Type B pancreatic cell (in vitro differentiated cells): ENCODE data around the gene C7orf33. TPM values are rescaled to one million over a fixed set of nuclear protein-coding genes. Genes with fewer than 3 reads are reported as not detected.

Experiments
- DNase-seq: peaks from one replicate; pipeline ENCODE4 v3.0.0; 2021; ENCODE audit warnings: mixed read lengths; ENCODE audit not compliant: unreplicated experiment; ENCODE audit errors: extremely low spot score
- H3K27ac Mint-ChIP-seq: 2 replicates; pipeline ENCODE4 v1.8.0; 2021; ENCODE audit warnings: mild to moderate bottlenecking, mixed read lengths
- H3K27me3 Mint-ChIP-seq: 2 replicates; pipeline ENCODE4 v1.8.0; 2021; ENCODE audit warnings: mixed read lengths
- H3K36me3 Mint-ChIP-seq: 2 replicates; pipeline ENCODE4 v1.8.0; 2021; ENCODE audit warnings: mixed read lengths
- H3K4me1 Mint-ChIP-seq: one replicate; pipeline ENCODE4 v1.8.0; 2021; ENCODE audit warnings: mixed read lengths; ENCODE audit not compliant: unreplicated experiment
- H3K4me3 Mint-ChIP-seq: 2 replicates; pipeline ENCODE4 v1.8.0; 2021; ENCODE audit warnings: mild to moderate bottlenecking, mixed read lengths
- H3K9me3 Mint-ChIP-seq: 2 replicates; pipeline ENCODE4 v1.8.0; 2021; ENCODE audit warnings: mixed read lengths
- total RNA-seq: library from RNA; stranded (reverse); gene quantifications from 2 replicates; pipeline ENCODE4 v1.2.1, GENCODE V29; 2021; ENCODE audit warnings: low replicate concordance
- TF ChIP-seq, protein P1 (sequence below): fragments of 200-600 bp; sonication (generic); conservative IDR thresholded peaks from 2 replicates; pipeline ENCODE4 v1.5.0; 2021; ENCODE audit warnings: antibody characterized with exemption, mild to moderate bottlenecking

The C7orf33 gene
- total RNA-seq, 1 donor from 2014 or later, result not detected

DNA sequence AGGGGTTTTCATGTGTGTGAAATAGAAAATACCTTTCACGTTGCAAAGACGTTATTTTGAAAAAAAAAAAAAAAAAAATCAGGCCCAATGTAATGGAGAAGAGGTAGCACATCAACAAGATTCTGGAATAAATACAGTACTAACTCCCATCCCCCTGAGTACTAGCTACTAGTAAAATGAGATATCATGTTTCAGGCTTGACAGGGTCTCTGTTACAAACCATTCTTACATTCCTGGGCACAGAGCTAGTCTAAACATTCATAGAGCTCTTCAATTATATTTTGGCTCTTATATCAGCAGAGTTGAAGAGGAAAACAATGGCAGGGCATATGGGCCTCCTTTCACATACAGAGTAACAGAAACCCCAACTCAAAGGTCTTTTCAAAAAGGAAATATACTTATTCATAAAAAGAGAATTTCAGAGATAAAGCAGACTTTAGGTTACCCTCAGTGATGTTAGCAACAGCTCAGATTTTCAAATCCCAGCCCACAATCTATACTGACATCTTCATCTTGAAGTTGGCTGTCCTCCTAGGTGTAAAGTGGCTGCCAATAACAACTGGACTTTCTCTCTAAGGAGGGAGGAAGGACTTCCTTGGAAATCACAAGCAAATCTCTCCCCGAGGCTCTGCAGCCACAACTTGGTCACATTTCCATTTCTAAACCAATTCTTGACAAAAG is 18.6 kb downstream of the C7orf33 start:
- peaks cover 18% of the 10 kb centered on the region for H3K4me1 Mint-ChIP-seq
- peaks cover 9% of the 10 kb centered on the region for H3K27me3 Mint-ChIP-seq
- H3K27ac Mint-ChIP-seq, result no peak overlapping the region
- TF ChIP-seq, protein P1, sequence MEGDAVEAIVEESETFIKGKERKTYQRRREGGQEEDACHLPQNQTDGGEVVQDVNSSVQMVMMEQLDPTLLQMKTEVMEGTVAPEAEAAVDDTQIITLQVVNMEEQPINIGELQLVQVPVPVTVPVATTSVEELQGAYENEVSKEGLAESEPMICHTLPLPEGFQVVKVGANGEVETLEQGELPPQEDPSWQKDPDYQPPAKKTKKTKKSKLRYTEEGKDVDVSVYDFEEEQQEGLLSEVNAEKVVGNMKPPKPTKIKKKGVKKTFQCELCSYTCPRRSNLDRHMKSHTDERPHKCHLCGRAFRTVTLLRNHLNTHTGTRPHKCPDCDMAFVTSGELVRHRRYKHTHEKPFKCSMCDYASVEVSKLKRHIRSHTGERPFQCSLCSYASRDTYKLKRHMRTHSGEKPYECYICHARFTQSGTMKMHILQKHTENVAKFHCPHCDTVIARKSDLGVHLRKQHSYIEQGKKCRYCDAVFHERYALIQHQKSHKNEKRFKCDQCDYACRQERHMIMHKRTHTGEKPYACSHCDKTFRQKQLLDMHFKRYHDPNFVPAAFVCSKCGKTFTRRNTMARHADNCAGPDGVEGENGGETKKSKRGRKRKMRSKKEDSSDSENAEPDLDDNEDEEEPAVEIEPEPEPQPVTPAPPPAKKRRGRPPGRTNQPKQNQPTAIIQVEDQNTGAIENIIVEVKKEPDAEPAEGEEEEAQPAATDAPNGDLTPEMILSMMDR, result no peak
- H3K9me3 Mint-ChIP-seq, result no peaks in the 10 kb centered on the region
- H3K36me3 Mint-ChIP-seq, result no peaks in the 10 kb centered on the region
- DNase-seq, result no peak
- H3K4me3 Mint-ChIP-seq, result peak overlapping the region; percentile 1

DNA sequence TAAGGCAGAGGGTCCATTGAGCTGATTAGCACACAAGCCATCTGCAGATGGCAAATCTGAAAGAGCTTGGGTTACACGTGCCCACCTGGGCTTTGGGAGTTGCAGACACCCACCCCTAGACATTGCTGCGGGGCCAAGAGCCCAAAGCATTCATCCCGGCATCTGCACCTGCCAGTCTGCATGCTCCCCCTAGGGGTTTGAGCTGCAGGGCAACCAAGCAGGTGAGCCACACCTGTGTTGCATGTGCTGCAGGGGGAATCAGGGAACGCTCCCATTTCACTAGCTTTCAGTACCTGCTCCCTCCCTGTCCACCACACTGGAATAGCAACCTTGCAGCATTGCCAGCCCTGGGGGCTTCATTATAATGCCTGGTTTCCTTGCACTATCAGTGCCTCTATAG is 21.1 kb downstream of the C7orf33 start:
- TF ChIP-seq, protein P1, result no peak
- Mint-ChIP-seq H3K4me3 (no peak overlapping the region), H3K9me3 (no peaks in the 10 kb centered on the region), H3K4me1 (peaks cover 18% of the 10 kb centered on the region), H3K27ac (no peak overlapping the region), H3K36me3 (no peaks in the 10 kb centered on the region), H3K27me3 (peaks cover 10% of the 10 kb centered on the region)
- DNase-seq, result no peak

DNA sequence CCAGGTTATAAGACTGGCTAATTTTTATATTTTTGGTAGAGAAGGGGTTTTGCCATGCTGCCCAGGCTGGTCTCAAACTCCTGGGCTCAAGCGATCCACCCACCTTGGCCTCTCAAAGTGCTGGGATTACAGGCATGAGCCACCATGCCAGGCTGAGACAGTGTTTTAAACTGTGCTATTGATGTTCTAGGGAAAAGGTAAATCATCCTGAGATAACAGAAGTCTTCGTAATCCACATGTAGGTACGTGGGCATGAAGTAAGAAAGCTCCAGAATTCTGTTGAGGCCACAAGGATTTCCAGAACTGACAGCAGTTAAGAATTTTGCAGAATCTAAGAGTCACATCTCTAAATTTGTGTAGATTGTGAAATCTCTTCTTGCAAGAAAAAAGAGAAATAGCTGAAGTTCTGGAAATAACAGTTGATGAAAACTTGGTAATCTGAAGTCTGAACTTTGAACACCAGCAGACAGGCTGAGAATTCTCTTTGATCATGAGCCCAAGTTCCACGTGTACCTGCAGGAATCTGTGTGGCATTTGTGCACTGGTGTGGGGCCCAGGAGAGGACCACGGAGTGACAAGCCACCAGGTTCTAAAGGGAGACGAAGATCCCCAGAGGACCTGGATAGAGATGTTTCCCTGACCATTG is 24.6 kb downstream of the C7orf33 start:
- no peak overlapping the region for H3K4me3 Mint-ChIP-seq
- H3K4me1 Mint-ChIP-seq, result no peaks in the 10 kb centered on the region
- H3K9me3 Mint-ChIP-seq, result no peaks in the 10 kb centered on the region
- H3K27me3 Mint-ChIP-seq, result peaks cover 10% of the 10 kb centered on the region
- no peak for DNase-seq
- no peak overlapping the region for H3K27ac Mint-ChIP-seq
- no peaks in the 10 kb centered on the region for H3K36me3 Mint-ChIP-seq
- TF ChIP-seq, protein P1, result no peak

DNA sequence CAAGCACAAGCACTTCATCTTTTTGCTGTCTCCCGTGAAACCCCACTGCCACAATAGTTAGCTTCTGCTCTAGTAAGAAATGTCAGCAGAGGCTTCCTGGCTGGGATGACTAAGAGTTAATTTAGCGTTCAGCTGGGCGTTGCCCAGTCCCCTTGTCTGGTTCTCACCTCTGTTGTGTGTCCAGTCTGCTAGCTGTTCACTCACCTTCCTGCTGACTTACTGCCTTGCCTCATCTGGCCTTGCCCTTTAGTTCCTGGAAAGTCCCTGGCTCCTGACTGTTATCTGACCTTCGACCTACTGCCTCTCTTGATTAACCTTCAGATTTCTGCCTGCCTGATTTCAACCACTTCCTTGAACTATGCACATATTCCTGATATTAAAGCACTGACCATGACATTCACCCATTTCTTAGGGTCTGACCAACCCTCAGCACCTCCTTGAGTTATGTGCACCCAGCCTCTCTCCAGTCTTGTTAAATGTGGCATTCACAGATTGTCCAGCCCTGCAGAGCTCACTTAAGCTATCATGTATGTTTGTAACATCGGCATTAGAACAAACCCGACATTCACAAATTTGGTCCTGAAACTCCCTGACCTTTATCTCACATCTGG is 30.3 kb downstream of the C7orf33 start:
- TF ChIP-seq, protein P1, result no peak
- Mint-ChIP-seq H3K27me3 (peaks cover 3% of the 10 kb centered on the region), H3K27ac (no peak overlapping the region), H3K9me3 (peaks cover 6% of the 10 kb centered on the region), H3K4me3 (no peak overlapping the region), H3K4me1 (peaks cover 27% of the 10 kb centered on the region), H3K36me3 (no peaks in the 10 kb centered on the region)
- no peak for DNase-seq

DNA sequence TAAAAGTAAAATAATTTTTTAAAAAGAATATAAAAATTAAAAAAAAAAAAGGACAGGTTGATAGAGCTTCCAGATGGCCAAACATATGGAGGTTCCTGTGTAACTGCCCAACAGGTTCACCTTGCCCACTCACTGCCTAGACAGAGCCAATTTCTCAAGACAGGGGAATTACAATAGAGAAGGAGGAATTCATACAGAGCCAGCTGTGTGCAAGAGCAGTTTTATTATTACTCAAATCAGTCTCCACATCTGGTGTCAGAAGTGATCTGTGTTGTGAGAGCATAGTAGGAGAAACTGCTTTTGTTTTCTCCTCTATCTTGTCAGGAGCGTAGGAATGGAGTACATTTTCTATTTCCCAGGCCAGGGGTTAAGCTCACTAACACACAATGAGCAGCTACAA is 31.0 kb downstream of the C7orf33 start:
- DNase-seq, result no peak
- peaks cover 6% of the 10 kb centered on the region for H3K9me3 Mint-ChIP-seq
- TF ChIP-seq, protein P1, result no peak
- H3K4me3 Mint-ChIP-seq, result no peak overlapping the region
- peaks cover 27% of the 10 kb centered on the region for H3K4me1 Mint-ChIP-seq
- H3K27me3 Mint-ChIP-seq, result peaks cover 3% of the 10 kb centered on the region
- H3K36me3 Mint-ChIP-seq, result no peaks in the 10 kb centered on the region
- H3K27ac Mint-ChIP-seq, result no peak overlapping the region
